ENCODE results near the gene TMPRSS3. TPM values are rescaled to one million over a fixed set of nuclear protein-coding genes. Genes with fewer than 3 reads are reported as not detected.

Gene TMPRSS3
- total RNA-seq, 5 donors from 2014 or later (not counting 1 experiment from before 2014, with no cell fraction given): 1.2 to 2.4 (median 1.7) TPM

DNA sequence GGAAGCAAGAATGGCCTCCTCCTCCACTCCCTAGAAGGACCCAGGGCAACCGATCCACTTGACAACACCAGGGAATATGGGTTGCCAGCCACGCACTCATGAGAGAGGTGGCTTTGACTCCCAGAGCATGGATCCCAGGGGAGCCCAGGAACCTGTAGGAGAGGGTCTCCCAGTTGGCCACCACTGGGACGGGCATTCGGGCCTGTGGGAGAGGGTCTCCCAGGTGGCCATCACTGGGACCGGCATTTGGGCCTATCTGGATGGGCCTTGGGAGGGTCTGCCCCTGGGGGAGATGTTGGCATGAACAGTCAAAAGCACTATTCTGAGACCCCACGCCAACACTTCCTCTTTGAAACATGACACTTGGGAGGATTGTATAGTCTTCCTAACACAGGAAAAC is 30.1 kb downstream of the TMPRSS3 start:
- Mint-ChIP-seq H3K27me3 (peaks cover 0 to 2% of the 10 kb centered on the region in 2 donors), H3K27ac (no peak overlapping the region), H3K4me3 (no peak overlapping the region), H3K4me1 (peaks cover 3 to 15% (median 4%) of the 10 kb centered on the region in 3 donors), H3K36me3 (no peaks in the 10 kb centered on the region), H3K9me3 (no peaks in the 10 kb centered on the region)
- POLR2A ChIA-PET: no interaction called here
- peaks cover 0 to 18% of the 10 kb centered on the region in 2 experiments for H3K27me3 ChIP-seq (replicated peaks in 1 of 2; ENCODE audit: control insufficient read depth in 2 of 2, extremely low read depth in 1 of 2, insufficient read depth in 2 of 2, low read length in 1 of 2)
- no peak overlapping the region for H3K4me3 ChIP-seq (ENCODE audit: control insufficient read depth in 1 of 2, extremely low read depth in 1 of 2, low read length in 1 of 2)
- 89% methylated on average over 1 of the region's 6 CpGs for WGBS (ENCODE audit: insufficient coverage)
- H3K36me3 ChIP-seq (ENCODE audit: control insufficient read depth in 2 of 2, extremely low read depth in 1 of 2, insufficient read depth in 1 of 2, low read length in 1 of 2): no peaks in the 10 kb centered on the region
- H3K27ac ChIP-seq (ENCODE audit: low read length): no peak overlapping the region
- H3K4me1 ChIP-seq (ENCODE audit: control insufficient read depth in 1 of 2, extremely low read depth in 1 of 2, insufficient read depth in 2 of 2, low read length in 2 of 2): peaks cover 0 to 5% of the 10 kb centered on the region in 2 experiments
- no peaks in the 10 kb centered on the region for H3K9me3 ChIP-seq
- CTCF ChIA-PET: no interaction called here
- no peak for ATAC-seq (replicated peaks in 1 of 4)
- DNase-seq: no peak

DNA sequence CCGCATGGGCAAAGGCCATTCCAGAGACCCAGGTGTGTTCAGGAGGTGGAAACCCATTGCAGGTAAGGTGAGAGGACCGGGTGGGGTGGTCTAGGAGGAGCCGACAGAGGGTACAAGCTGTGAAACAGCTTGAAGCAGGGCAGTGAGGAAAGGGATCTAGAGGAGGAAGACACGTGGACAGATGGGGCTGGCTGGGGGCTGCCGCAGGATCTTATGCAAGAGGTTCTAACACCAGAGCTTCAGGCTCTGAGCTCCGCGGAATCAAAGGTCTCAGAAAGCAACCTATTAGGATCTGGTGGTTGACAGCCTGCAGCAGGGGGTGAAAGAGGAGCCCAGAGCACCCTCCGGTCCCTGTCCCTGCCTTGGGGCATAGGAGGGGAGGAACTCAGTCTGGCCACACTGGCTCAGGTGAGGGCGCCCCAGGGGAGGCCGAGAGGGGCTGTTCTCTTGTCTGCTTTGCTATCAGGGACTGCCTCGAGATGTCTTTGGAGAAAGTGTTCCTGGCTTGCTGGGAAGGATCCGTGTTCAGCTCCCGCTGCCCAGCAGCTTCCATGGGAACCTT is 31.5 kb downstream of the TMPRSS3 start:
- Histone ChIP-seq H3K4me3 (ENCODE audit: control insufficient read depth in 1 of 2, extremely low read depth in 1 of 2, low read length in 1 of 2) (no peak overlapping the region), H3K36me3 (ENCODE audit: control insufficient read depth in 2 of 2, extremely low read depth in 1 of 2, insufficient read depth in 1 of 2, low read length in 1 of 2) (no peaks in the 10 kb centered on the region), H3K27me3 (replicated peaks in 1 of 2; ENCODE audit: control insufficient read depth in 2 of 2, extremely low read depth in 1 of 2, insufficient read depth in 2 of 2, low read length in 1 of 2) (peaks cover 0 to 11% of the 10 kb centered on the region in 2 experiments), H3K9me3 (no peaks in the 10 kb centered on the region), H3K27ac (ENCODE audit: low read length) (no peak overlapping the region), H3K4me1 (ENCODE audit: control insufficient read depth in 1 of 2, extremely low read depth in 1 of 2, insufficient read depth in 2 of 2, low read length in 2 of 2) (peaks cover 0 to 5% of the 10 kb centered on the region in 2 experiments)
- no peaks in the 10 kb centered on the region for H3K36me3 Mint-ChIP-seq
- ATAC-seq (replicated peaks in 1 of 4): no peak
- H3K4me3 Mint-ChIP-seq: no peak overlapping the region
- ChIA-PET CTCF (interaction anchor here in 1 of 2 donors (0.6 kb wide), 1 partner anchor 38 kb away, joined by 7 read pairs; no protein-coding TSS in a partner anchor), POLR2A (no interaction called here)
- no peak for DNase-seq
- H3K27me3 Mint-ChIP-seq: peaks cover 0 to 2% of the 10 kb centered on the region in 2 donors
- peaks cover 3 to 15% (median 4%) of the 10 kb centered on the region in 3 donors for H3K4me1 Mint-ChIP-seq
- WGBS (ENCODE audit: insufficient coverage): 81% methylated on average over 13 of the region's 13 CpGs
- no peaks in the 10 kb centered on the region for H3K9me3 Mint-ChIP-seq
- peak overlapping the region in 1 of 2 donors; percentile 11 for H3K27ac Mint-ChIP-seq

DNA sequence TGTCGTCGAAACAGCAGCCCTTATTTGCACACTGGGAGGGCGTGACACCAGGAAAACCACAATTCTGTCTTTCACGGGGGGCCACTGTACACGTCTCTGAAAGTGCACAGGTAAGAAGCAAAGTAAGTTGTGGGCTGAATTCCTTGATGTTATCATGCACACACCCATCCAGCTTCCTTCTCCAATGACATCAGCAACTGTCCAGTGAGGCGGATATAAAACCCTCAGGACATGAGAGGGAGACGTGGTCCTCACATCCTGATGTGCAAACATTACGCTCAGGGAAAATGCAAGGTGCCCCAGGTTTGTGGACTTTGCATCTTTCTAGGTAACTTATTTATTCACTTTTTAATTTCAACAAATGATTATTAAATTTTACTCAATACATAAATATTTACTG is 32.5 kb downstream of the TMPRSS3 start:
- ATAC-seq (replicated peaks in 1 of 4) (no peak), DNase-seq (no peak)
- H3K36me3 Mint-ChIP-seq: no peaks in the 10 kb centered on the region
- no peaks in the 10 kb centered on the region for H3K36me3 ChIP-seq (ENCODE audit: control insufficient read depth in 2 of 2, extremely low read depth in 1 of 2, insufficient read depth in 1 of 2, low read length in 1 of 2)
- H3K27me3 Mint-ChIP-seq: peaks cover 0 to 2% of the 10 kb centered on the region in 2 donors
- no peak overlapping the region for H3K4me3 Mint-ChIP-seq
- H3K27ac Mint-ChIP-seq: no peak overlapping the region
- ChIA-PET POLR2A (no interaction called here), CTCF (no interaction called here)
- no peaks in the 10 kb centered on the region for H3K9me3 Mint-ChIP-seq
- H3K9me3 ChIP-seq: no peaks in the 10 kb centered on the region
- 21% methylated on average over 2 of the region's 8 CpGs for WGBS (ENCODE audit: insufficient coverage)
- no peak overlapping the region for H3K4me3 ChIP-seq (ENCODE audit: control insufficient read depth in 1 of 2, extremely low read depth in 1 of 2, low read length in 1 of 2)
- peaks cover 3 to 15% (median 4%) of the 10 kb centered on the region in 3 donors for H3K4me1 Mint-ChIP-seq
- peaks cover 0 to 11% of the 10 kb centered on the region in 2 experiments for H3K27me3 ChIP-seq (replicated peaks in 1 of 2; ENCODE audit: control insufficient read depth in 2 of 2, extremely low read depth in 1 of 2, insufficient read depth in 2 of 2, low read length in 1 of 2)
- H3K27ac ChIP-seq (ENCODE audit: low read length): no peak overlapping the region
- H3K4me1 ChIP-seq (ENCODE audit: control insufficient read depth in 1 of 2, extremely low read depth in 1 of 2, insufficient read depth in 2 of 2, low read length in 2 of 2): peaks cover 0 to 5% of the 10 kb centered on the region in 2 experiments

DNA sequence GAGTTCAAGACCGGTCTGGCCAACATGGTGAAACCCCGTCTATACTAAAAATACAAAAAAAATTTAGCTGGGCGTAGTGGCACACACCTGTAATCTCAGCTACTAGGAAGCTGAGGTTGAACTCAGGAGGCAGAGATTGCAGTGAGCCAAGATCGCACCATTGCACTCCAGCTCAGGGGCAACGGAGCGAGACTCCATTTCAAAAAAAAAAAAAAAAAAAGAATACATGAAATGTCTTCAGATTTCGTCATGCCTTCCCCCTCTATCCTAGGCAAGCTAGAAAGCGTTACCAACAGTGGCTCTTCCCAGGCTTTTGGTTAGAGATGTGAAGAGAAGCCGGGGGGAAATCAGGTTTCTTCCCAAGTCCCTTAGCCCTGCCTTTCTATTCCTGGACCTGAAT is 33.2 kb downstream of the TMPRSS3 start:
- H3K36me3 ChIP-seq (ENCODE audit: control insufficient read depth in 2 of 2, extremely low read depth in 1 of 2, insufficient read depth in 1 of 2, low read length in 1 of 2): no peaks in the 10 kb centered on the region
- no peak overlapping the region for H3K27ac ChIP-seq (ENCODE audit: low read length)
- peaks cover 0 to 5% of the 10 kb centered on the region in 2 experiments for H3K4me1 ChIP-seq (ENCODE audit: control insufficient read depth in 1 of 2, extremely low read depth in 1 of 2, insufficient read depth in 2 of 2, low read length in 2 of 2)
- peaks cover 0 to 11% of the 10 kb centered on the region in 2 experiments for H3K27me3 ChIP-seq (replicated peaks in 1 of 2; ENCODE audit: control insufficient read depth in 2 of 2, extremely low read depth in 1 of 2, insufficient read depth in 2 of 2, low read length in 1 of 2)
- no peaks in the 10 kb centered on the region for H3K9me3 Mint-ChIP-seq
- H3K27ac Mint-ChIP-seq: no peak overlapping the region
- ATAC-seq (replicated peaks in 1 of 4) (no peak), DNase-seq (no peak)
- H3K4me3 Mint-ChIP-seq: no peak overlapping the region
- no peaks in the 10 kb centered on the region for H3K9me3 ChIP-seq
- ChIA-PET POLR2A (interaction anchor here in 1 of 2 donors (0.6 kb wide), 1 partner anchor 92 kb away, joined by 8 read pairs; no protein-coding TSS in a partner anchor), CTCF (interaction anchor here in 1 of 2 donors (0.6 to 0.7 kb wide), 2 partner anchors 8 to 19 kb away, joined by 3 to 7 read pairs; no protein-coding TSS in a partner anchor)
- H3K4me3 ChIP-seq (ENCODE audit: control insufficient read depth in 1 of 2, extremely low read depth in 1 of 2, low read length in 1 of 2): no peak overlapping the region
- H3K36me3 Mint-ChIP-seq: no peaks in the 10 kb centered on the region
- H3K27me3 Mint-ChIP-seq: peaks cover 0 to 2% of the 10 kb centered on the region in 2 donors
- peaks cover 3 to 15% (median 4%) of the 10 kb centered on the region in 3 donors for H3K4me1 Mint-ChIP-seq
- 80% methylated on average over 1 of the region's 9 CpGs for WGBS (ENCODE audit: insufficient coverage)

DNA sequence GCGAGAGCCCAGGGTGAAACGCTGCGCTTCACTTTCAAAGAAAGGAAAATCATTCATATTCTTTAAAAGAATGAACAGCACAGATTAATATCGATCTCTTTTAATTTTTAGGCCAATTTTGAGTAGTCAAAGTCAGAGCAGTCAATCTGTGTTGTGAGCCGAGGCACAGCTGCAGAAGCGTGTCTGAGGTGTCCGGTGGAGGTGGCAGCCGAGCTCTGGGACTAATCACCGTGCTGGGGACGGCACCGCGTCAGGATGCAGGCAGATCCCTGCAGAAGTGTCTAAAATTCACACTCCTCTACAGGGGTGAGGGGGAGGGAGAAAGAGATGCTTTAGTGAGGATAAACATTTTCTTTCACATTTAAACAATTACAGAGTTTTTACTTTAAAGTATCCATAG is 33.7 kb downstream of the TMPRSS3 start:
- H3K27ac Mint-ChIP-seq: no peak overlapping the region

DNA sequence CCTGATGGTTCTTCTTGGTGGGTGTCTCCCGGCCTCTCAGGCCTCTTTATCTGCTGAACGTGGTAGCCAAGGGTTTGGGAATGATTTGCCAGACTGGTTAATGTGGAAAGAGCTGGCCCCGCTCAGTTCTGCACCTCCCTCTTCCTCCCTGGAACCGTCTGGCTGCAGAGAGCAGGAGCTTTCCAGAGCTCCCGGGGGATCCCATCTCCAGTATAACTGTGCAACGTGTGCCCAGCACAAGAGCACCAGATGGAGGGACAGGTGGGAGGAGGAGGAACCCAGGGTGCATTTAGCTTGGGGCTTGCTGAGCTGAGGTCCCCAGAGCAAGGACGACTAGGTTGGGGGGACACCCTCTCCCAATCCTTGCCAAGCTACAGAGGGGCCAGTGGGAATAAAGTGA is 34.6 kb downstream of the TMPRSS3 start:
- H3K36me3 Mint-ChIP-seq: no peaks in the 10 kb centered on the region
- POLR2A ChIA-PET: no interaction called here
- CTCF ChIA-PET: no interaction called here

More for the DNA sequence above, 33.7 kb downstream of the TMPRSS3 start:
- Histone ChIP-seq H3K4me1 (ENCODE audit: control insufficient read depth in 1 of 2, extremely low read depth in 1 of 2, insufficient read depth in 2 of 2, low read length in 2 of 2) (peaks cover 0 to 5% of the 10 kb centered on the region in 2 experiments), H3K27me3 (replicated peaks in 1 of 2; ENCODE audit: control insufficient read depth in 2 of 2, extremely low read depth in 1 of 2, insufficient read depth in 2 of 2, low read length in 1 of 2) (peaks cover 0 to 11% of the 10 kb centered on the region in 2 experiments), H3K27ac (ENCODE audit: low read length) (no peak overlapping the region), H3K9me3 (no peaks in the 10 kb centered on the region), H3K4me3 (ENCODE audit: control insufficient read depth in 1 of 2, extremely low read depth in 1 of 2, low read length in 1 of 2) (no peak overlapping the region), H3K36me3 (ENCODE audit: control insufficient read depth in 2 of 2, extremely low read depth in 1 of 2, insufficient read depth in 1 of 2, low read length in 1 of 2) (no peaks in the 10 kb centered on the region)
- Mint-ChIP-seq H3K4me3 (no peak overlapping the region), H3K9me3 (no peaks in the 10 kb centered on the region), H3K4me1 (peaks cover 3 to 15% (median 4%) of the 10 kb centered on the region in 3 donors), H3K27me3 (peaks cover 0 to 2% of the 10 kb centered on the region in 2 donors), H3K36me3 (no peaks in the 10 kb centered on the region)
- ATAC-seq (replicated peaks in 1 of 4): no peak
- no CpG with 5 or more reads among the region's 12 CpGs for WGBS (ENCODE audit: insufficient coverage)
- POLR2A ChIA-PET: interaction anchor here in 1 of 2 donors (0.6 kb wide), 1 partner anchor 92 kb away, joined by 8 read pairs; no protein-coding TSS in a partner anchor
- DNase-seq: no peak
- CTCF ChIA-PET: interaction anchor here in 1 of 2 donors (0.6 to 0.7 kb wide), 2 partner anchors 8 to 20 kb away, joined by 3 to 7 read pairs; no protein-coding TSS in a partner anchor

More for the DNA sequence above, 34.6 kb downstream of the TMPRSS3 start:
- H3K4me1 ChIP-seq (ENCODE audit: control insufficient read depth in 1 of 2, extremely low read depth in 1 of 2, insufficient read depth in 2 of 2, low read length in 2 of 2): peaks cover 0 to 5% of the 10 kb centered on the region in 2 experiments
- H3K9me3 ChIP-seq: no peaks in the 10 kb centered on the region
- peaks cover 0 to 6% (median 4%) of the 10 kb centered on the region in 3 donors for H3K9me3 Mint-ChIP-seq
- ATAC-seq (replicated peaks in 1 of 4) (no peak), DNase-seq (no peak)
- H3K27ac Mint-ChIP-seq: no peak overlapping the region
- H3K36me3 ChIP-seq (ENCODE audit: control insufficient read depth in 2 of 2, extremely low read depth in 1 of 2, insufficient read depth in 1 of 2, low read length in 1 of 2): no peaks in the 10 kb centered on the region
- H3K27me3 ChIP-seq (replicated peaks in 1 of 2; ENCODE audit: control insufficient read depth in 2 of 2, extremely low read depth in 1 of 2, insufficient read depth in 2 of 2, low read length in 1 of 2): peaks cover 0 to 15% of the 10 kb centered on the region in 2 experiments
- H3K4me3 ChIP-seq (ENCODE audit: control insufficient read depth in 1 of 2, extremely low read depth in 1 of 2, low read length in 1 of 2): no peak overlapping the region
- peaks cover 0 to 2% of the 10 kb centered on the region in 2 donors for H3K27me3 Mint-ChIP-seq
- H3K4me1 Mint-ChIP-seq: peaks cover 3 to 15% (median 4%) of the 10 kb centered on the region in 3 donors
- H3K4me3 Mint-ChIP-seq: no peak overlapping the region
- no CpG with 5 or more reads among the region's 7 CpGs for WGBS (ENCODE audit: insufficient coverage)
- H3K27ac ChIP-seq (ENCODE audit: low read length): no peak overlapping the region
